Heart right ventricle (tissue), 16 donors: ENCODE results near the gene IL20RA. TPM values are rescaled to one million over a fixed set of nuclear protein-coding genes. Genes with fewer than 3 reads are reported as not detected.

Source experiments
- ATAC-seq, 8 donors: fragments of 200-7000 bp; cut with Tn5 transposase; one replicate each; pipeline ENCODE4 v1.9.1; 2020; ENCODE audit warnings: mild to moderate bottlenecking in 8 of 8, moderate library complexity in 8 of 8, moderate number of reproducible peaks in 1 of 8
- DNase-seq, 2 donors: peaks; one replicate each; pipeline ENCODE4 v3.0.0-alpha.2; 2020
- H3K27ac ChIP-seq, 10 donors: fragments of 200-600 bp; sonication (generic) in 2 of 10; one replicate each; pipeline versions ENCODE4 v1.5.0 to v1.8.0; 2020 to 2022; ENCODE audit warnings: mild to moderate bottlenecking in 3 of 10
- H3K27me3 ChIP-seq, 7 donors: fragments of 200-600 bp; one replicate each; pipeline ENCODE4 v1.8.0; 2021 to 2022; ENCODE audit warnings: mild to moderate bottlenecking in 2 of 7
- H3K36me3 ChIP-seq, 9 donors: fragments of 200-600 bp; sonication (generic) in 1 of 9; one replicate each; pipeline versions ENCODE4 v1.5.0 to v1.8.0; 2020 to 2022; ENCODE audit warnings: mild to moderate bottlenecking in 2 of 9
- H3K4me1 ChIP-seq, 9 donors: fragments of 200-600 bp; sonication (generic) in 1 of 9; one replicate each; pipeline versions ENCODE4 v1.5.0 to v1.8.0; 2020 to 2022; ENCODE audit warnings: mild to moderate bottlenecking in 4 of 9
- H3K4me3 ChIP-seq, 10 donors: fragments of 200-600 bp; sonication (generic) in 2 of 10; one replicate each; pipeline versions ENCODE4 v1.5.0 to v1.8.0; 2020 to 2022; ENCODE audit warnings: mild to moderate bottlenecking in 7 of 10, moderate library complexity in 2 of 10
- H3K9me3 ChIP-seq, 11 donors: fragments of 200-600 bp in 10 of 11; sonication (generic) in 2 of 11; one replicate each; pipeline versions ENCODE4 v1.5.0 to v1.8.0; 2013 to 2022; ENCODE audit warnings: mild to moderate bottlenecking in 2 of 11, control low read depth in 1 of 11, moderate library complexity in 1 of 11
- CTCF ChIP-seq, 9 donors: fragments of 200-600 bp; sonication (generic) in 2 of 9; IDR thresholded peaks; one replicate each; pipeline versions ENCODE4 v1.5.0 to v1.8.0; 2021 to 2022; ENCODE audit warnings: antibody characterized with exemption in 9 of 9, mild to moderate bottlenecking in 5 of 9, moderate library complexity in 1 of 9
- WGBS, 2 donors: extraction: QIAGEN DNeasy Blood & Tissue Kit; methylation state at CpG; one replicate each; pipeline ENCODE4 v1.1.7; 2013; ENCODE audit warnings: inconsistent platforms in 1 of 2; 5-methylcytosine and 5-hydroxymethylcytosine counted together
- intact Hi-C, 10 donors: fragments of 100-400 bp; cut with DNase I; formaldehyde crosslinking; loops; one replicate each; pipeline versions ENCODE4 v1.11.1 to v1.14.2; 2022
- polyA plus RNA-seq, 2 donors: library from polyadenylated mRNA; stranded (reverse); fragments of 200-250 nt; gene quantifications; one replicate each; pipeline ENCODE4 v1.2.3, GENCODE V29; 2013
- total RNA-seq, 10 donors: library from RNA; stranded (reverse); fragmentation: NEBNext Ultra II Directional in 3 of 10; extraction: Animal tissue kit (Norgen Biotek cat#: 25700) in 3 of 10; gene quantifications; one replicate each; pipeline versions ENCODE4 v1.2.1 to v1.2.4, GENCODE V29; 2021 to 2023
- donor health status: Arrhythmogenic right ventricular cardiomyopathy.
- donor health status: ischemic (EF 13 %, LVEDD 7.1; RV severe dilation, severe dysfunction).
- donor health status: healthy with polysubstance abuse.
- donor health status: DM: no; HTN: yes; CAD: no.
- donor health status: DM: no; HTN: no; CAD: no.
- donor health status: ischemic (EF 25% LVEDD 6.9; RV normal size, moderate dysfunction).
- donor health status: ischemic (EF 25% LVEDD 5.7; RV mildly dilated, moderate dysfunction).
- donor health status: healthy.
- donor health status: DM: yes; HTN: yes; CAD: no.
- donor health status: Ischemic cardiomyopathy.
- donor health status: ischemic (EF 35%, LVEDD 5.7; RV mildly dilated, moderate dysfunction).
- donor health status: nonischemic (EF 11% LVEDD 7.7; RV severe dilation, severe dysfunction).
- donor health status: DM: yes; HTN: yes; CAD: no.
- donor health status: PGD.
- donor health status: ischemic (EF 29% LVEDD 5.4; RV normal size, mild dysfunction).
- donor health status: nonischemic (EF 23%, LVEDD 6.1; RV moderate dilation, normal function).

Gene IL20RA
- total and polyA plus RNA-seq, 12 donors: 0.28 to 15.4 (median 2.1) TPM

- DNase-seq (no peak), ATAC-seq (no peak)
- H3K9me3 ChIP-seq: peaks cover 0 to 10% (median 0%) of the 10 kb centered on the region in 11 donors
- no peak overlapping the region for H3K4me3 ChIP-seq
- 87 to 91% methylated on average over 3 of the region's 3 CpGs for WGBS, 2 donors
- peaks cover 0 to 21% (median 0%) of the 10 kb centered on the region in 7 donors for H3K27me3 ChIP-seq
- no peaks in the 10 kb centered on the region for H3K36me3 ChIP-seq
- no peak overlapping the region for H3K27ac ChIP-seq
- intact Hi-C loops: no loop called here
- no peak for TF ChIP-seq CTCF (IDR thresholded peaks at IDR 0.05)
- no peaks in the 10 kb centered on the region for H3K4me1 ChIP-seq
Observed at GRCh38 chr6:137024237-137024990, 20.4 kb downstream of the IL20RA start.

GRCh38 chr6:137020776-137021175 is 24.0 kb downstream of the IL20RA start:
- H3K9me3 ChIP-seq: peaks cover 0 to 10% (median 0%) of the 10 kb centered on the region in 11 donors
- WGBS, 2 donors: 71 to 88% methylated on average over 4 of the region's 4 CpGs
- no peaks in the 10 kb centered on the region for H3K36me3 ChIP-seq
- no peak for TF ChIP-seq CTCF (IDR thresholded peaks at IDR 0.05)
- intact Hi-C loops: no loop called here
- H3K4me3 ChIP-seq: no peak overlapping the region
- peaks cover 0 to 29% (median 0%) of the 10 kb centered on the region in 7 donors for H3K27me3 ChIP-seq
- H3K4me1 ChIP-seq: peaks cover 0 to 9% (median 0%) of the 10 kb centered on the region in 9 donors
- no peak overlapping the region for H3K27ac ChIP-seq
- DNase-seq: no peak
- no peak for ATAC-seq

GRCh38 chr6:137019476-137020272 is 25.1 kb downstream of the IL20RA start:
- Histone ChIP-seq H3K36me3 (no peaks in the 10 kb centered on the region), H3K27ac (no peak overlapping the region), H3K4me3 (no peak overlapping the region), H3K27me3 (peaks cover 0 to 32% (median 0%) of the 10 kb centered on the region in 7 donors), H3K4me1 (peaks cover 0 to 9% (median 0%) of the 10 kb centered on the region in 9 donors), H3K9me3 (peaks cover 0 to 10% (median 0%) of the 10 kb centered on the region in 11 donors)
- no peak for ATAC-seq
- intact Hi-C loops: loop anchor here in 3 of 10 donors (10.0 kb wide), 1 partner anchor 175 kb away; no protein-coding TSS in a partner anchor
- no peak for DNase-seq
- WGBS, 2 donors: 38 to 54% methylated on average over 4 of the region's 4 CpGs
- no peak for TF ChIP-seq CTCF (IDR thresholded peaks at IDR 0.05)

DNA sequence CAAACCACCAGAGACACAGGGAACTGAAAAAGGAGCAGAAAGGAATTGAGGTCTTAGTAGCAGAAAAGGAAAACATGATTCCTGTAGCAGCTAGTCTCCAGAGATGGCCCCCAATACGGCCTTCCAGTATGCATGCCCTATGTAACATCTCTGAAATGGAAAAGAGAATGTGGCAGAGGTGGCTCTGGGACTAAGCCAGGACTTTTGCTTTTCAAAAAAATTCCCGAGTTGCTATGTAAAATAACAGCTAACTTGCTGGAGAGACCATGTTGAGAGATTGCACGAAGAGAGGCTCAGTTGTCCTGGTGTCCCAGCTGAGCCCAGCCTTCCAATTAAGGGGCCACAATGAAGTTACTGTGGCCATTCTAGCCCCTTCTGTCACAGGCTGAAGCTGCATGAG is 27.7 kb downstream of the IL20RA start:
- 52 to 59% methylated on average over 3 of the region's 3 CpGs for WGBS, 2 donors
- ATAC-seq (no peak), DNase-seq (no peak)
- Histone ChIP-seq H3K27me3 (peaks cover 0 to 40% (median 0%) of the 10 kb centered on the region in 7 donors), H3K9me3 (peaks cover 0 to 10% (median 0%) of the 10 kb centered on the region in 11 donors), H3K27ac (no peak overlapping the region), H3K4me1 (peaks cover 0 to 13% (median 3%) of the 10 kb centered on the region in 9 donors), H3K36me3 (no peaks in the 10 kb centered on the region), H3K4me3 (no peak overlapping the region)
- intact Hi-C loops: loop anchor here in 3 of 10 donors (10.0 kb wide), 1 partner anchor 172 kb away; no protein-coding TSS in a partner anchor
- no peak for TF ChIP-seq CTCF (IDR thresholded peaks at IDR 0.05)
